ENCODE results near the gene APAF1.
A peak's percentile ranks its signal among the peaks of the same experiment; 100 is the strongest.
"Not testable (repeated sequence)": the region's sequence is repeated elsewhere in the genome, so short reads cannot be mapped to it uniquely, and the experiment has no call there.

APAF1 gene

DNA sequence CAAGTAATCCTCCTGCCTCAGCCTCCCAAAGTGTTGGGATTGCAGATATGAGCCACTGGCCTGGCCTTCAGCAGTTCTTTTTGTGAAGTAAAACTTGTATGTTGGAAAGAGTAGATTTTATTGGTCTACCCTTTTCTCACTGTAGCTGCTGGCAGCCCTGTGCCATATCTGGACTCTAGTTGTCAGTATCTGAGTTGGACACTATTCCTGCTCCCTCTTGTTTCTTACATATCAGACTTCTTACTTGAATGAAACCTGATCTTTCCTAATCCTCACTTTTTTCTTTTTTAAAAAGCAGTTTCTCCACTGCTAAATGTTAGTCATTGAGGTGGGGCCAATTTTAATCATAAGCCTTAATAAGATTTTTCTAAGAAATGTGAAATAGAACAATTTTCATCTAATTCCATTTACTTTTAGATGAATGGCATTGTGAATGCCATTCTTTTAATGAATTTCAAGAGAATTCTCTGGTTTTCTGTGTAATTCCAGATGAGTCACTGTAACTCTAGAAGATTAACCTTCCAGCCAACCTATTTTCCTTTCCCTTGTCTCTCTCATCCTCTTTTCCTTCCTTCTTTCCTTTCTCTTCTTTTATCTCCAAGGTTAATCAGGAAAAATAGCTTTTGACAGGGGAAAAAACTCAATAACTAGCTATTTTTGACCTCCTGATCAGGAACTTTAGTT lies 88.7 kb downstream of the APAF1 start:
- DNase-seq, result no peak

DNA sequence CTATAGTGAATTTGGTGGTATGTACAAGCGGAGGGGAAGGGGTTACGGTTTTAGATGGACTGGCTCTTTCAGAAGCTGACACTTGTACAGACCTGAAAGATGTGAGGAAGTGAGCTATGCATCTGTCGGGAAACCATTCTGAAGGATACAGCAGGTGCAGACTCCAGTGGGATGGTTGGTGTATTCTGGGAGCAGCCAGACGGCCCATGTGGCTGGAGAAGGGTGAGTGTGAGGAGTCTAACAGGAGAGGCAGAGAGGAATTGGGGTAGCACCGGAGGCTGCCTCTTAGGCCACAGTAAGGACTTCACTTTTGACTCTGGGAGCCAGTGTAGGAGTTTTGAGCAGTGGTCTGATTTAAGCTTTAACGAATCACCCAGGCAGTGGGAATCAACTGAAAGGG lies 90.7 kb downstream of the APAF1 start:
- DNase-seq, result peak; percentile 13

DNA sequence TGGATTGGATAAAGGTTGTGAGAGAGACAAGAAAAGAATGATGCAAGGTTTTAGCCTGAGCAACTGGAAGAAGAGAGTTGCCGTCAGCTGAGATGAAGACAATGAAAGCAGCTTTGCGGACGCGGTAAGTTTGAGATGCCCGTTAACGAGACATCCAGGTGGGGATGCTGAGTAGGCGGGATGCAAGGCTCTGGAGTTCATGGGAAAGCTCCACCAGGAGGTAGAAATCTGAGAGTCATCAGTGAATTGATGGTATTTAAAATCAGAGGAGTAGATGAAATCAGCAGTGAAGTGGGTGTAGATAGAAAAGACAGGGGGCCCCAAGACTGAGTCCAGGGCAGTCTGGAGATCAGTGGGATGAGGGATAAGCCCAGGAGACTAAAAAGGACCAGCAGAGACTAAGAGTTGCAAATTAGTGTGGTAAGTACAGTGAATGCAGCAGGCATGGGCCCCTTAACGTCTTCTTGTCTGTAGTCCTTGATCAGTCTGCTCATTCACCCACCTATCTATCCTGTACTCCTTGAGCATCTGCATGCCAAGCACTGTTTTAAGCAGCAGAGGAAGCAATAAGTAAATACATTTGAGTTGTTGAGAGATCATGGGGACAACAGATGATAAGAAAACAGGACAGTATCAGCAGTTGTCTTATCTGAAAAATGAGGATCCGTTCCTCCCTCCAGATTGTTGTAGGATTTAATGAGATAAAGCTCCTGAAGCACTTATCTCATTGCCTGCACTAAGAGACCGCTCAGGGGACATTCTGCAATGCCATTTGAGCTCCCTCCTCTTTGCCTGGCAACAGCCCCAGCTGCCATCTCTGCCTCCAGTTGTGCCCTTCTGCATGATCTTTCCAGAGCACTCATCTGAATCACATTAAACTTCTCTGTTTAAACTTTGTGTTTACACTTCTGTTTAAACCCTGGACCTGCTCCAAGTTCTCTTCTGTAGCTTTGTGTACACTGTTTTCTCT lies 91.5 kb downstream of the APAF1 start:
- DNase-seq, result peak; percentile 97

DNA sequence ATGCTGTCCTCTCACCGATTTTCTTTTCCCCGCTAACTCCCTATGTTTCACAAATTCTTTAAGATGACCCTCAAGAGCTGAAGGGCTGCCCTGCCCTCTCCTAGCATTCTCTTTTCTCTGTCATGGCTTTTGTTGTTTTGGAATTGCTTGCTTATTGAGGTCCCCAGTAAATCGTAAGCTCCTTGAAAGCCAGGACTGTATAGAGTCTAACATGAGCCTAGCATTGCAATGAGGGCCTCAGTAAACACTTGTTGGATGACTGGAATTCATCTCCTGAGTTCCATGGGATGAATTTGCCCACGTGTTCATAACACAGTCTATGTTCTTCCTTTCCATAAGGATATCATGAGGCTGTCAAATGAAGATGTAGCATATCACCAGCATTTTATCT lies 92.2 kb downstream of the APAF1 start:
- DNase-seq, result no peak

- no peak for DNase-seq
Observed at GRCh38 chr12:98738002-98738401, 92.9 kb downstream of the APAF1 start.

GRCh38 chr12:98738539-98738938 lies 93.4 kb downstream of the APAF1 start:
- peak; percentile 88 for DNase-seq

DNA sequence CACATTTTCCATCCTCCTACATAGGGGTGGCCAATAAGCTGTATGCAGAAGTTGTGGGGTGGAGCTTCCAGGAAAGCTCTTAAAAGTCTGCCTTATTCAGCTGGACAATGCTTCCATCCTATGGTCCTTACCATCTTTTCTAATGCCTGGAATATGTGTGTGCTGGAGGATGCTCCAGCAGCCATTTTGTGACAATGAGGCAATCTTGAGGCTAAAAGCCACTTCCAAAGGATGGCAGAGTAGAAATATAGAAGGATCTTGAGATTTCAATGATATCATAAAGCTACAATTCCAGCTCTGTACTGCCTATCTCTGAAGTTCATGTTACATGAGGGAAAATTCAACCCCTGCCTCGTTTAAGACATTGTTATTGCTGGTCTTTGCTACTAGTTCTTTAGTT lies 95.7 kb downstream of the APAF1 start:
- no peak for DNase-seq

DNA sequence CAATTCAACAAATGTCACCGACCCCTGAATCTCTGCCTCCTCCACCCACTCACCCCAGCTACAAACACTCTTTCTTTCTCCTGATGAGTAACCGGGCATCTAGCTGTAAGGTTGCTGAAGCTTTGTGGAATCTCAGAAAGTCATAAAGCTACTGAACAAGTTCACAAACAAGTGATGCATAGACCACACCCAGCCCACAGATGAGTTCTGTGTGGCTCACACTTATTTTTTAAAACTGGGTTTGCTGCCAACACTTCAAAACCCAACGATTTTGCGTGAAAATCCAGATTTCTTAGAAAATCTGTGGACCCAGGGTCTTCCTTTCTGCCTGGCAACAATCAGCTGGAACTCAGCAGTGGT lies 96.1 kb downstream of the APAF1 start:
- no peak for DNase-seq

GRCh38 chr12:98741556-98742265 lies 96.6 kb downstream of the APAF1 start:
- peak; percentile 99 for DNase-seq

DNA sequence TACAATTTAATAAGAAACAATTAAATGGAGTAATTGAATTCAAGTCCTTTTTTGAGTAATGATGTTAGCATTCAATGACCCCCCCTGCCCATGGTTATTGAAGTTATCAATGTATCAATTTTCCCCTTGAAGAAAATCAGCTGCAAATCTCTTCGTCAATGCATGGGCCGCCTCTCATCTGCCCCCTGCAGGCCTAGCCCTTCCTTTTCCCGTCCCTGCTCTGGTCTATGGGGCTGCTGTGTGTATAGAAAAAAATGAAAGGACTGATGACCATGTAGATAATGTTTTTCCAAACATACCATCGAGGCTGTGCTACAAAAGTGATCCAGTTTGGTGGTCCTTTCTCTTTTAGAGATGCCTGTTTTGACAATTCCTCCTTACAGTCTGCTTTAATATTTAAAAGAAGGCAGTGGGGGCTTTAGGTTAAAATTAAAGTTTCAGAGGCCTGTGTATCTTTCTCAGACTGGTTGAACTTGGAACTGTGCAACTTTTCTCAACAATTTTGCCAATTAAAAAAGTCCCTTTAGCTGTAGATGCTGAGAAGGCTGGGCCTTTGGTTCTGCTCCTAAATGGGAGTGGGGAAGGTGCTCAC lies 98.4 kb downstream of the APAF1 start:
- no peak for DNase-seq

- DNase-seq, result peak; percentile 17
Observed at GRCh38 chr12:98744680-98745079, 99.6 kb downstream of the APAF1 start.

- peak; percentile 58 for DNase-seq
Observed at GRCh38 chr12:98745578-98746391, 100.7 kb downstream of the APAF1 start.

DNA sequence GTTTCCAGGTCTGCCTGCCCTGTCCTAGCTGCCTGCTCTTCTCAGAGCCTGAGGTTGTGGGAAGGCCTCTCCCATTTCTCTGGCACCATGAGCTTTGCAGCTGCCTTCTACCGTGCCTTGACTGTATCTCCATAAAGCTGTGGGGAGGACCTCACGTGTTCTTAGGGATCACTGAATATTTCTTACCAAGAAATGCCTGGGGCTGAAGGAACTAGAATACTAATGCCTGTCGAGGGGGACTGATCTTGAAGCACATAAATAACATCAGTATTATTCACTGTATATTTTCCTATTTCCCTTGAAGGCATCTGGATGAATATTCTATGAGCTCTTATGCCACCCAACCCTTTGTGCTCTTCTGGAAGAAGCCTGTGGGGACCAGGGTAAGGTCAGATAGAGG lies 103.4 kb downstream of the APAF1 start:
- DNase-seq, result no peak

- no peak for DNase-seq
Observed at GRCh38 chr12:98750511-98750910, 105.4 kb downstream of the APAF1 start.

DNA sequence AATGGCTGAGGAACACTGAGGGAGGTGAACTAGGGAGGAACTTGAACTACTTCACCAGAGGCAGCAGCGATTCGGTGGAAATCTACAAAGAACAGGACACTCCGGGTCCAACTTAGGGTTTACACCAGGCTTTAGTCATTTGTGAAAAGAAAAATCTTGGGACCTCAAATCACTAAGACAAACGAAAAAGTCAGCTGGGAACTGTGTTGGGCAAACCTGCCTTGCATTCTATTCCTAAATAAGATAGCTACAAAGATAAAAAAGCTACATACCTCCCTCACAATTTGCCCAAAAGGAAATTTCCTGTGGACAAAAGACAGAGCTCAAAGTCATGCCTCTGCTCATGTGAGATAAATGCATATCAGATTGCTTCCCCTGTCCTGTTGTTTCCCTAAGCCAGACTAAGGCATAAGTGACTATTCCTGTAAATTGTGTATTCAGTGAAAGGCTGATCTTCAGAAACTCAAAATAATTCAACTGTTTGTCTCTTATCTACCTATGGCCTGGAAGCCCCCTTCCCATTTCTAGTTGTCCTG lies 106.6 kb downstream of the APAF1 start:
- DNase-seq, result no peak

DNA sequence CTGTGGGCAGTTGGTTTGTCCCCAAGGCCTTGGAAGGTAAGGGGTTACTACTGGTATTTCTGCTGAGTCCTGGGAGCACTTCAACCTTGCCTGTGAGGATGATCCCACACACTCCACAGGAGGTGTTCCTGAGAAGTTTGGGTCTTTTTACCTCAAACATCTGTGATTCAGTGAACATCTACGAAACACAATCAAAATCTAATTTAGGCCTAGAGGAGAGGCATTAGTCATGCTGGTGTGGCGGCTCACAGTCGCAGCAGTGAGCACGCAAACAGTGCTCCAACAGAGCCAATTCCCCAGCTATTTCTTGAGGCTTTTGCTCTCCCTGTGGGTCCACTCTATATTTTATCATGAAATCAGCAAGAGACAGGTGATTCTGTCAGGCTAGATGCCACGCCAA lies 107.6 kb downstream of the APAF1 start:
- DNase-seq, result no peak

GRCh38 chr12:98754095-98754494 lies 109.0 kb downstream of the APAF1 start:
- no peak for DNase-seq

- DNase-seq, result not testable (repeated sequence)
Observed at GRCh38 chr12:98755855-98756254, 110.8 kb downstream of the APAF1 start.

GRCh38 chr12:98757455-98757854 lies 112.4 kb downstream of the APAF1 start:
- no peak for DNase-seq

DNA sequence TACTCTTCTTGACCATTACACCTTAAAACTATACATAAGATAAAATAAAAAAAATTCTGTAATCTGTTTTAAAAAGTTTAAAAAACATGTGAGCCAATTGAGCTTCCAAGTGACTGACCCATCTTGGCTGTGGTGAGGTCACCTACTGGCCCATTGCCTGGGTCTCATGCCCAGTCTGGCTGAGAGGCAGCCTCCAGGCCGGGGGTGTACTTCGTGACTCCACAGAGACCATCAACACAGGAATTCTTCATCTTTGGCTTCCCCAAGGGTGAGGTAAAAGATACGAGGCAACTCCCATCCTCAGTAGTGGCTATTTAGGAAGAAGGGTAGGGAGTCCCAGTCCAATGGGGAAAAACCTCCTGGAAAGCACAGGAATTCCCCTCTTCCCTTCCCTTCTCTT lies 113.2 kb downstream of the APAF1 start:
- no peak for DNase-seq

GRCh38 chr12:98763656-98764055 lies 118.6 kb downstream of the APAF1 start:
- DNase-seq, result no peak

- no peak for DNase-seq
Observed at GRCh38 chr12:98767248-98767647, 122.2 kb downstream of the APAF1 start.
